HAP-1 (cell line): ENCODE data around the gene TOMM70.
"Not testable (repeated sequence)": the region's sequence is repeated elsewhere in the genome, so short reads cannot be mapped to it uniquely, and the experiment has no call there.

Source experiments
- DNase-seq, 2 experiments: peaks; one replicate each; pipeline ENCODE4 v3.0.0-alpha.2; 2016 to 2020; ENCODE audit warnings: low spot score in 2 of 2
- H3K27me3 ChIP-seq: fragments of 250-450 bp; sonication (Bioruptor Pico); 2 replicates; pipeline ENCODE4 v1.5.1; 2020; ENCODE audit warnings: low read depth, mild to moderate bottlenecking, moderate library complexity
- H3K36me3 ChIP-seq: fragments of 250-450 bp; sonication (Bioruptor Pico); replicated peaks from 2 replicates; pipeline ENCODE4 v1.5.1; 2020; ENCODE audit warnings: mild to moderate bottlenecking
- H3K4me1 ChIP-seq: fragments of 250-450 bp; sonication (Bioruptor Pico); 2 replicates; pipeline ENCODE4 v1.5.1; 2020; ENCODE audit warnings: mild to moderate bottlenecking
- H3K4me3 ChIP-seq: fragments of 250-450 bp; sonication (Bioruptor Pico); 2 replicates; pipeline ENCODE4 v1.5.1; 2020; ENCODE audit warnings: mild to moderate bottlenecking, moderate library complexity
- H3K9me3 ChIP-seq: fragments of 250-450 bp; sonication (Bioruptor Pico); 2 replicates; pipeline ENCODE4 v1.5.1; 2020; ENCODE audit warnings: mild to moderate bottlenecking, moderate library complexity
- in situ Hi-C: fragments of 300-500 bp; cut with MboI; formaldehyde crosslinking; loops from 3 replicates; pipeline ENCODE4 v1.14.3; 2020; ENCODE audit warnings: low sequenced_read_pairs, inconsistent platforms, mixed read lengths

Gene TOMM70

GRCh38 chr3:100400780-100401673, at the start of gene TOMM70, which contains the start of gene LNP1:
TSS of gene TOMM70 (minus strand) at chr3:100401089. CDS start at chr3:100400949, 140 bp downstream.
TSS of gene LNP1 (plus strand) at chr3:100401539. CDS start at chr3:100429730, 28,191 bp downstream.
- H3K4me3 ChIP-seq, result peak within 1 kb of the TSS; percentile 62

GRCh38 chr3:100449214-100449613, 48.3 kb upstream of the TOMM70 start:
- Histone ChIP-seq H3K27me3 (no peaks in the 10 kb centered on the region), H3K4me3 (no peak overlapping the region), H3K36me3 (no peaks in the 10 kb centered on the region), H3K9me3 (peaks cover 3% of the 10 kb centered on the region; the same call in 1 of the 2 replicates), H3K4me1 (no peaks in the 10 kb centered on the region)
- DNase-seq, result no peak
- in situ Hi-C loops, result no loop called here

More at GRCh38 chr3:100400780-100401673, at the start of gene TOMM70, which contains the start of gene LNP1:
- Histone ChIP-seq H3K36me3 (no peaks in the 10 kb centered on the region; the same call in 1 of the 2 replicates), H3K4me1 (peaks cover 30% of the 10 kb centered on the region), H3K27me3 (no peaks in the 10 kb centered on the region), H3K9me3 (no peaks in the 10 kb centered on the region)
- in situ Hi-C loops, result no loop called here
- peak; percentile 95 to 96 for DNase-seq

GRCh38 chr3:100448079-100448478, 47.2 kb upstream of the TOMM70 start:
- DNase-seq, result no peak
- H3K36me3 ChIP-seq, result no peaks in the 10 kb centered on the region
- no peak overlapping the region for H3K4me3 ChIP-seq
- H3K27me3 ChIP-seq, result no peaks in the 10 kb centered on the region
- in situ Hi-C loops, result no loop called here
- no peaks in the 10 kb centered on the region for H3K4me1 ChIP-seq
- peaks cover 3% of the 10 kb centered on the region; the same call in 1 of the 2 replicates for H3K9me3 ChIP-seq

GRCh38 chr3:100447067-100447466, 46.2 kb upstream of the TOMM70 start:
- H3K36me3 ChIP-seq, DNase-seq, H3K27me3 ChIP-seq, in situ Hi-C loops, H3K4me3 ChIP-seq, H3K4me1 ChIP-seq, H3K9me3 ChIP-seq: not testable (repeated sequence)

- DNase-seq, result no peak
- no peaks in the 10 kb centered on the region for H3K36me3 ChIP-seq
- peaks cover 3% of the 10 kb centered on the region; the same call in 1 of the 2 replicates for H3K9me3 ChIP-seq
- no peak overlapping the region for H3K4me3 ChIP-seq
- in situ Hi-C loops, result no loop called here
- H3K4me1 ChIP-seq, result no peaks in the 10 kb centered on the region
- H3K27me3 ChIP-seq, result no peaks in the 10 kb centered on the region
Observed at GRCh38 chr3:100443690-100444089, 42.8 kb upstream of the TOMM70 start.

- Histone ChIP-seq H3K27me3 (no peaks in the 10 kb centered on the region), H3K9me3 (no peaks in the 10 kb centered on the region), H3K36me3 (no peaks in the 10 kb centered on the region), H3K4me1 (0 out of 2 replicates have a peak, but pooled peaks cover 3% of the 10 kb centered on the region), H3K4me3 (no peak overlapping the region)
- in situ Hi-C loops, result no loop called here
- DNase-seq, result no peak
Observed at GRCh38 chr3:100440895-100441294, 40.0 kb upstream of the TOMM70 start.

GRCh38 chr3:100438623-100438974, 37.7 kb upstream of the TOMM70 start:
- no peak overlapping the region for H3K4me3 ChIP-seq
- in situ Hi-C loops, result no loop called here

GRCh38 chr3:100437721-100438622, 37.1 kb upstream of the TOMM70 start:
- H3K9me3 ChIP-seq, result peaks cover 2% of the 10 kb centered on the region; the same call in 1 of the 2 replicates
- H3K4me1 ChIP-seq, result 0 out of 2 replicates have a peak, but pooled peaks cover 3% of the 10 kb centered on the region
- H3K4me3 ChIP-seq, result no peak overlapping the region
- no peak for DNase-seq
- in situ Hi-C loops, result no loop called here
- no peaks in the 10 kb centered on the region for H3K27me3 ChIP-seq
- H3K36me3 ChIP-seq, result no peaks in the 10 kb centered on the region

More at GRCh38 chr3:100438623-100438974, 37.7 kb upstream of the TOMM70 start:
- Histone ChIP-seq H3K27me3 (no peaks in the 10 kb centered on the region), H3K9me3 (peaks cover 2% of the 10 kb centered on the region; the same call in 1 of the 2 replicates), H3K4me1 (0 out of 2 replicates have a peak, but pooled peaks cover 3% of the 10 kb centered on the region), H3K36me3 (no peaks in the 10 kb centered on the region)
- no peak for DNase-seq

GRCh38 chr3:100436951-100437350, 36.1 kb upstream of the TOMM70 start:
- Histone ChIP-seq H3K4me3 (no peak overlapping the region), H3K27me3 (no peaks in the 10 kb centered on the region), H3K36me3 (no peaks in the 10 kb centered on the region), H3K9me3 (peaks cover 2% of the 10 kb centered on the region; the same call in 1 of the 2 replicates), H3K4me1 (0 out of 2 replicates have a peak, but pooled peaks cover 3% of the 10 kb centered on the region)
- in situ Hi-C loops, result no loop called here
- DNase-seq, result no peak

GRCh38 chr3:100429187-100429716, 28.4 kb upstream of the TOMM70 start:
- no peaks in the 10 kb centered on the region for H3K27me3 ChIP-seq
- in situ Hi-C loops, result no loop called here
- H3K36me3 ChIP-seq, result no peaks in the 10 kb centered on the region
- no peaks in the 10 kb centered on the region for H3K4me1 ChIP-seq
- H3K4me3 ChIP-seq, result no peak overlapping the region
- H3K9me3 ChIP-seq, result peaks cover 2% of the 10 kb centered on the region; the same call in 1 of the 2 replicates
- no peak for DNase-seq

GRCh38 chr3:100427699-100428098, 26.8 kb upstream of the TOMM70 start:
- Histone ChIP-seq H3K4me1 (no peaks in the 10 kb centered on the region), H3K4me3 (no peak overlapping the region), H3K36me3 (no peaks in the 10 kb centered on the region), H3K9me3 (no peaks in the 10 kb centered on the region), H3K27me3 (no peaks in the 10 kb centered on the region)
- no peak for DNase-seq
- in situ Hi-C loops, result no loop called here

GRCh38 chr3:100426067-100426682, 25.3 kb upstream of the TOMM70 start:
- no peak for DNase-seq
- H3K4me1 ChIP-seq, result no peaks in the 10 kb centered on the region; the same call in 1 of the 2 replicates
- H3K27me3 ChIP-seq, result no peaks in the 10 kb centered on the region
- no peaks in the 10 kb centered on the region for H3K36me3 ChIP-seq
- in situ Hi-C loops, result no loop called here
- no peaks in the 10 kb centered on the region for H3K9me3 ChIP-seq
- no peak overlapping the region for H3K4me3 ChIP-seq

- Histone ChIP-seq H3K4me3 (no peak overlapping the region), H3K27me3 (no peaks in the 10 kb centered on the region), H3K36me3 (no peaks in the 10 kb centered on the region), H3K9me3 (no peaks in the 10 kb centered on the region), H3K4me1 (no peaks in the 10 kb centered on the region; the same call in 1 of the 2 replicates)
- no peak for DNase-seq
- in situ Hi-C loops, result no loop called here
Observed at GRCh38 chr3:100425316-100425715, 24.4 kb upstream of the TOMM70 start.
